Astrocyte of the cerebellum (primary cell): ENCODE data around the gene PPM1J.
A peak's percentile ranks its signal among the peaks of the same experiment; 100 is the strongest.

ENCODE experiments used
- DNase-seq: peaks from one replicate; pipeline ENCODE4 v3.0.0-alpha.2; 2011; ENCODE audit warnings: low read depth
- H3K4me3 ChIP-seq: 2 replicates; pipeline ENCODE4 v1.5.1; 2011; ENCODE audit warnings: mild to moderate bottlenecking, low read depth, low read length, moderate library complexity
- in situ Hi-C: cut with HindIII; loops from 2 replicates; pipeline ENCODE4 v1.10.0; 2017; ENCODE audit warnings: low sequenced_read_pairs
- TF ChIP-seq, protein P1 (sequence below): IDR thresholded peaks from 2 replicates; pipeline ENCODE4 v1.5.1; 2012; ENCODE audit warnings: low read length, low read depth, moderate library complexity, mild to moderate bottlenecking; ENCODE audit errors: missing control alignments

The PPM1J gene

DNA sequence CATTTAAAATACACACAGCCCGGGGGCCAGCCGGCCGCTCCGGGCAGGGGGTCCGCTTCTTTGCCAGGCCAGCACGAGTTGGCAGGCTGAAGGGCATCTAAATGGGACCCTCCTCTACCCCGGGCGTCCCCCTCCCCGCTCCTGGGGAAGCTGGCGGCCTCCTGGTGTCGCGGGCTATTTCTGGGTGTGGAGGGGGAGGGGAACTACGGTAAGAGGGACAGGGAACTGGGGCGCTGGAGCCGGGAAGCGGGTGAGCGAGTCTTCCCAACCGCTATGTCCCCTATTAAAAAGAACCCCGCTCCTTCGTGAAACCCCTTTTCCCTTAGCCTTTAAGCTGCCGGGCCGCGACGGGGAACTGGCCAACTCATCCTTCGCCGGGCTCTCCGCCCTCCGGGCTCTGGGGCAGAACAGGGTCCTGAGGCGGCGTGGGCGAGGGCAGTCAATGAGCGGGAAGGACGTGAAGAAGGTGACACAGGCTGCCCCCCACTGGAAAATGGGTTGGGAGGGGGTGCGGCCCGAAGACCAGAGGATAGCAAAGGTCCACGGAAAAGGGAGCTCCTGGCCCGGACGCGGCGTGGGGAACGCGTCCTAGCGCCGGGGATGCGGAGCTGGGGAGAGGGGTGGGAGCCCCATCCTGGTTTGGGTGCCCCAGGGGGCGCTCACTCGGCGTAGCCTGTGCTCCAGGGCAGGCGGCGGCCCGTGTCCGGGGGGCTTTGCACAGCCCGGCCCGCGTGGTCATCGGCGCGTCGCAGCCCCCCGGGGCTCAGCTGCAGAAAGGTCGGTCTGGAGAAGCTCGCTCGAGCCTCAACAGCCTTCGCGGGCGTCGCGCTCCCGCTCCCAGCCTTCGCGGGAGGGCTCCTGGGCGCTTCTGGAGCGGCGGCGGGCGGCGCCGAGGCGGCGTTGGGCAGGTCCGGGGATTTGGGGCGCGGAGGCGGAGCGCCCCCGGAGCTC, 544 bp downstream of the PPM1J start:
- peak overlapping the region; percentile 60 for H3K4me3 ChIP-seq
- TF ChIP-seq, protein P1, sequence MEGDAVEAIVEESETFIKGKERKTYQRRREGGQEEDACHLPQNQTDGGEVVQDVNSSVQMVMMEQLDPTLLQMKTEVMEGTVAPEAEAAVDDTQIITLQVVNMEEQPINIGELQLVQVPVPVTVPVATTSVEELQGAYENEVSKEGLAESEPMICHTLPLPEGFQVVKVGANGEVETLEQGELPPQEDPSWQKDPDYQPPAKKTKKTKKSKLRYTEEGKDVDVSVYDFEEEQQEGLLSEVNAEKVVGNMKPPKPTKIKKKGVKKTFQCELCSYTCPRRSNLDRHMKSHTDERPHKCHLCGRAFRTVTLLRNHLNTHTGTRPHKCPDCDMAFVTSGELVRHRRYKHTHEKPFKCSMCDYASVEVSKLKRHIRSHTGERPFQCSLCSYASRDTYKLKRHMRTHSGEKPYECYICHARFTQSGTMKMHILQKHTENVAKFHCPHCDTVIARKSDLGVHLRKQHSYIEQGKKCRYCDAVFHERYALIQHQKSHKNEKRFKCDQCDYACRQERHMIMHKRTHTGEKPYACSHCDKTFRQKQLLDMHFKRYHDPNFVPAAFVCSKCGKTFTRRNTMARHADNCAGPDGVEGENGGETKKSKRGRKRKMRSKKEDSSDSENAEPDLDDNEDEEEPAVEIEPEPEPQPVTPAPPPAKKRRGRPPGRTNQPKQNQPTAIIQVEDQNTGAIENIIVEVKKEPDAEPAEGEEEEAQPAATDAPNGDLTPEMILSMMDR: no peak
- in situ Hi-C loops: loop anchor here (5.0 kb wide), 2 partner anchors 83 to 328 kb away; no protein-coding TSS in a partner anchor
- DNase-seq: no peak

DNA sequence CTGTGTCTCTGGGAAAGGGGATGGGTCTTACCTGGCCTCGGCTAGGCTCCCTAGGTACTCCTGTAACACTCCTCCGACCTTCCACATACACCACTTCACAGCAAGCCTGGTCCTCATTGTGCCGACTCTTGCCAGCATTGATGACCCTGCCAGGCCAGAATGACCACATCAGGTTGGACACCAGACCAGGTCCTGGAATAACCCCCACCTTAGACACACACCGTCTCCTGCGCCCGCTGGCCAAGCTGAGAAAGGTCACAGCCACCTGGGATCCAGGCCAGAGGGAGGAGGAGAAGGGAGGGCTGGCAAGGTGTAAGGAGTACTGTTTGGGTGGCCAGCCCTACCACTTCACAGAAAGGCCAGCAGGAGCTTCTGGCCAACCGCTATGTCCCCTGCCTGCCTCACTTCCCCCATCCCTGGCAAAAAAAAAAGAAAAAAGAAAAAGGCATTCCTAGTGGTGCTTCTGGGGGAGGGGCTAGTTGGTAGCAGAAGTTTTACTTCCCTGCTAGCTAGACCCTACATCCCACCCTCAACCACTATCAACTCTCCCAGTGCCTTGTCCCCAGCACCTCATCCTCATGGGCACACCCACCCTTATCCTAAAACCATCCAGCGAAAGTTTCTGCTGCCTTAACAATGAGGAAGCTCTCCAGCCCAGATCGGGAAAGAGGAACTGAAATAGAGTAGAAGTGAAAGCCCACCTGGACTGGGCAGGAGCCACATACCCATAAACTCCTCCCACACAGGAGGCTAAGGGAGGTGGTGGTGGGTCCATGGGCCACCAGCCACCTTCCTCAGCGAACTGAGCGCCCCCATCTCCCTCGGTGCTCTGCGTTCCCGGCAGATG, 1.4 kb downstream of the PPM1J start:
- in situ Hi-C loops: no loop called here
- DNase-seq: no peak
- H3K4me3 ChIP-seq: peak overlapping the region; percentile 60
- TF ChIP-seq, protein P1: no peak

DNA sequence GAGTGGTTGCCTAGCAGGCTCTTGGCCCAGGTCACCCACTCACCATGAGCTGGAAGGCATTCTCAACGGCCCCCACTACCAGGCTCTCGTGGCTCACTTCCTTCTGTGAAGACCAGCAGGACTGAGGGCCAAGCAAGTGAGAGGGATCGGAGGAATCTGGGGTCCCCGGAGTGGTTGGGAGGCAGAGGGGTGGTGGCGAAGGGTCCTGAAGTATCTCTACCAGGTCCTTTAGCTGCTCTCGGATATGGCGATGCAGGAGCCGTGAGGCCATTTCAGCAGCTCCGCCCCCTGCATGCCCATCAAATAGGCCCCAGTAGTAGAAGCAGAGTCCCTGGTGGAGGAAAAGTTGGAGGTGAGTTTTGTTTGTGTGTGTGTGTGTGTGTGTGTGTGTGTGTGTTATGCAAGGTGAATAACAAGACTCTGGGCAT, 2.4 kb downstream of the PPM1J start:
- H3K4me3 ChIP-seq: no peak overlapping the region
- TF ChIP-seq, protein P1: no peak
- in situ Hi-C loops: no loop called here
- DNase-seq: no peak

DNA sequence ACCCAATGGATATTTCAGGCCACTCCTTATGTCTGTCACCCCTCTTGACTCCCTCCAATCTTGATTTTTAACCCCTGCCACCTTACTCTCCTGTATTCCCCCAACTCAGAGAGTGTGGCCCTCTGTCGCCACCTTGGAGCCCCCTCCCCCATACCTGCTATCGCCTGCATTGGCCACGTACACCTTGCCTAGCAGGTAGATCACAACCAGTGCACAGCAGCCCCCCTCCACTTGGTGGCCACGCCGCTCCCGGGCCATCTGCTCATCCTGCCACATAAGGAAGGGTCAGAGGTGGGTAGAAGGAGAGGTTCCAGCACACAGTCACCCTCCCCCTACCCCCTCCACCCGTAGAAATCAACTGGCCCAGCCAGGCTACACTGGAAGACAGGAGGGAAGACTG, 2.9 kb downstream of the PPM1J start:
- H3K4me3 ChIP-seq: no peak overlapping the region
- no peak for DNase-seq
- in situ Hi-C loops: no loop called here
- TF ChIP-seq, protein P1: no peak

DNA sequence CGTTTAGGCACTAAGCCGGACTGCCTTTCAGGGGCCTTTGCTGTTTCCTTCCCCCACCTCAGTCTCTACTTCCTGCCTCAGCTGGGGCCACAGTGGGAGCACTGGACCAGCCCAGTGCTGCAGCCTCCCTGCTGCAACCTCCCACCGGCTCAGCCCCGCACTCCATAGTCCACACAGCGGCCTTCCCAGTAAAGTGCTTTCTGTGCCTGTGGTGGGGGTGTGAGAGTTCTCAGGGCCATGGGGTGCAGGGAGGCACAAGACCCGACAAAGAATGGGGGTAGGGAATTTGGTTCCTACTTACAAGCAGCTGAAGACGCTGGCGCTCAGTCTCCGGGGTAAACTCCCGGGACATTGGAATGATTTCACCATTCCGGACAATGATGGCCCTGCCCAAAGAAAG, 3.5 kb downstream of the PPM1J start:
- no peak overlapping the region for H3K4me3 ChIP-seq
- TF ChIP-seq, protein P1: no peak
- no peak for DNase-seq
- in situ Hi-C loops: no loop called here

DNA sequence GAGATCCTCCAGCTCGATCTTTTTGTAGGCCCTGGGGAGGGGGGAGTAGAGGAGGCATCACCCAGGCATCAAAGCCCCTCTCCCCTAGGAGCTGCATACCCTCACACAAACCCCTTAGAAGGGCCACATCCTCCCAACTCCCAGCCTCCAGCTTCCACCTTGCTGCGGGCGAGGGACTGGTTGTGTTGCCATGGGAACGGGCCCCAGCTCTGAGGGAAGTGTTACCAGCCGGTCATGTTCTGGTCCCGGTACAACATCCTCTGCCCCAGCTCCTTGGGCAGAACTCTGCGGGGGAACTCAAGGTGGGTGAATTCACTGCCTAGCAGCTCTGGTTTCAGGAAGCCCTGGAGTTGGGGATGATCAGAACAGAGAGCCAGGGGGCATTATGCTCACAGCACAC, 4.1 kb downstream of the PPM1J start:
- TF ChIP-seq, protein P1: no peak
- DNase-seq: no peak
- no peak overlapping the region for H3K4me3 ChIP-seq
- in situ Hi-C loops: no loop called here
